SK-N-MC (cell line): ENCODE data around the gene ARMC9.

ENCODE experiments used
- EZH2 ChIP-seq: fragments of 200-600 bp; sonication (generic); IDR thresholded peaks from one replicate; pipeline ENCODE4 v1.6.1; 2017; ENCODE audit warnings: antibody characterized with exemption
- POLR2AphosphoS5 ChIP-seq: IDR thresholded peaks from 2 replicates; pipeline ENCODE4 v1.6.1; 2012; ENCODE audit warnings: mild to moderate bottlenecking, low read depth, low read length, borderline replicate concordance

GRCh38 chr2:231250146-231250545 lies 51.7 kb downstream of the ARMC9 start:
- no peak for TF ChIP-seq POLR2AphosphoS5
- no peak for TF ChIP-seq EZH2
